ENCODE measurements around the gene XCL2. TPM values are rescaled to one million over a fixed set of nuclear protein-coding genes. Genes with fewer than 3 reads are reported as not detected.

Gene XCL2
- total RNA-seq, 1 experiment from 2014 or later: not detected

DNA sequence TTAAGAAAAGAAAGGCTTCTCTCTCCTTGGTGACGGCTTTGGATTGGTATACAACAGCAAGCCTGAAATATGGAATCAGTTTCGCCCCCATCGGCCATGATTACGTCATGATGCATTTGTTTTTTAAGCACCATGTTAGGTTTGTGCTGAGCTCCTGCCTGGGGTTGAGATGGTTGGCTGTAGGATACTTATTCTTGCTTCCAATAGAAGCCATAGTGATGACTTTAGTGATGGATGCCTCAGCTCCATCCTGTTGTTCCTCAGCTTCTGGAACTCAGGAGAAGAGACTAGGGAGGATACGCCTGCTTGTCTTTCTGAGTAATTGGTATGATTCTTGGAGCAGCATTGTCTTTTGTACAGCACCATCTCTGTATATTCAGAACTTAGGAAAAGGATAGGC is 47.3 kb upstream of the XCL2 start:
- Histone ChIP-seq H3K4me3 (ENCODE audit: low read depth in 2 of 2, low read length in 2 of 2) (no peak overlapping the region), H3K27me3 (ENCODE audit: control insufficient read depth, insufficient read depth, low read length) (peaks cover 6% of the 10 kb centered on the region; the same call in 1 of the 2 replicates), H3K27ac (ENCODE audit: low read length) (no peak overlapping the region), H3K4me1 (ENCODE audit: control insufficient read depth, insufficient read depth, low read length) (no peaks in the 10 kb centered on the region), H3K36me3 (ENCODE audit: control insufficient read depth, insufficient read depth, low read length) (no peaks in the 10 kb centered on the region), H3K9me3 (ENCODE audit: control insufficient read depth, insufficient read depth, low read depth, low read length) (no peaks in the 10 kb centered on the region)
- no peak for DNase-seq (ENCODE audit: low read depth, low spot score)
- intact Hi-C loops (cut with micrococcal nuclease; ENCODE audit: unreplicated experiment) (no loop called here), in situ Hi-C loops (cut with HindIII; ENCODE audit: low pct_unique_long_range_greater_than_20kb, low sequenced_read_pairs) (no loop called here)
- no TSS peak for BruUV-seq (replicated peaks)
- CTCF ChIA-PET: no interaction called here
- TF ChIP-seq POLR2AphosphoS5 (IDR thresholded peaks at IDR 0.05; ENCODE audit: low read depth, low read length) (no peak), SIN3A (IDR thresholded peaks at IDR 0.05; ENCODE audit: borderline replicate concordance, insufficient read depth, low read depth, low read length) (no peak), TCF7L2 (IDR thresholded peaks at IDR 0.05; ENCODE audit: low read depth, low read length) (no peak)
- TF ChIP-seq, protein P1, sequence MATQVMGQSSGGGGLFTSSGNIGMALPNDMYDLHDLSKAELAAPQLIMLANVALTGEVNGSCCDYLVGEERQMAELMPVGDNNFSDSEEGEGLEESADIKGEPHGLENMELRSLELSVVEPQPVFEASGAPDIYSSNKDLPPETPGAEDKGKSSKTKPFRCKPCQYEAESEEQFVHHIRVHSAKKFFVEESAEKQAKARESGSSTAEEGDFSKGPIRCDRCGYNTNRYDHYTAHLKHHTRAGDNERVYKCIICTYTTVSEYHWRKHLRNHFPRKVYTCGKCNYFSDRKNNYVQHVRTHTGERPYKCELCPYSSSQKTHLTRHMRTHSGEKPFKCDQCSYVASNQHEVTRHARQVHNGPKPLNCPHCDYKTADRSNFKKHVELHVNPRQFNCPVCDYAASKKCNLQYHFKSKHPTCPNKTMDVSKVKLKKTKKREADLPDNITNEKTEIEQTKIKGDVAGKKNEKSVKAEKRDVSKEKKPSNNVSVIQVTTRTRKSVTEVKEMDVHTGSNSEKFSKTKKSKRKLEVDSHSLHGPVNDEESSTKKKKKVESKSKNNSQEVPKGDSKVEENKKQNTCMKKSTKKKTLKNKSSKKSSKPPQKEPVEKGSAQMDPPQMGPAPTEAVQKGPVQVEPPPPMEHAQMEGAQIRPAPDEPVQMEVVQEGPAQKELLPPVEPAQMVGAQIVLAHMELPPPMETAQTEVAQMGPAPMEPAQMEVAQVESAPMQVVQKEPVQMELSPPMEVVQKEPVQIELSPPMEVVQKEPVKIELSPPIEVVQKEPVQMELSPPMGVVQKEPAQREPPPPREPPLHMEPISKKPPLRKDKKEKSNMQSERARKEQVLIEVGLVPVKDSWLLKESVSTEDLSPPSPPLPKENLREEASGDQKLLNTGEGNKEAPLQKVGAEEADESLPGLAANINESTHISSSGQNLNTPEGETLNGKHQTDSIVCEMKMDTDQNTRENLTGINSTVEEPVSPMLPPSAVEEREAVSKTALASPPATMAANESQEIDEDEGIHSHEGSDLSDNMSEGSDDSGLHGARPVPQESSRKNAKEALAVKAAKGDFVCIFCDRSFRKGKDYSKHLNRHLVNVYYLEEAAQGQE (IDR thresholded peaks at IDR 0.05; ENCODE audit: insufficient read depth in 1 of 2, low read depth in 2 of 2, low read length in 1 of 2): no peak
- TF ChIP-seq, protein P2, sequence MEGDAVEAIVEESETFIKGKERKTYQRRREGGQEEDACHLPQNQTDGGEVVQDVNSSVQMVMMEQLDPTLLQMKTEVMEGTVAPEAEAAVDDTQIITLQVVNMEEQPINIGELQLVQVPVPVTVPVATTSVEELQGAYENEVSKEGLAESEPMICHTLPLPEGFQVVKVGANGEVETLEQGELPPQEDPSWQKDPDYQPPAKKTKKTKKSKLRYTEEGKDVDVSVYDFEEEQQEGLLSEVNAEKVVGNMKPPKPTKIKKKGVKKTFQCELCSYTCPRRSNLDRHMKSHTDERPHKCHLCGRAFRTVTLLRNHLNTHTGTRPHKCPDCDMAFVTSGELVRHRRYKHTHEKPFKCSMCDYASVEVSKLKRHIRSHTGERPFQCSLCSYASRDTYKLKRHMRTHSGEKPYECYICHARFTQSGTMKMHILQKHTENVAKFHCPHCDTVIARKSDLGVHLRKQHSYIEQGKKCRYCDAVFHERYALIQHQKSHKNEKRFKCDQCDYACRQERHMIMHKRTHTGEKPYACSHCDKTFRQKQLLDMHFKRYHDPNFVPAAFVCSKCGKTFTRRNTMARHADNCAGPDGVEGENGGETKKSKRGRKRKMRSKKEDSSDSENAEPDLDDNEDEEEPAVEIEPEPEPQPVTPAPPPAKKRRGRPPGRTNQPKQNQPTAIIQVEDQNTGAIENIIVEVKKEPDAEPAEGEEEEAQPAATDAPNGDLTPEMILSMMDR (IDR thresholded peaks at IDR 0.05): no peak
- POLR2A ChIA-PET: no interaction called here
- ATAC-seq: no peak

DNA sequence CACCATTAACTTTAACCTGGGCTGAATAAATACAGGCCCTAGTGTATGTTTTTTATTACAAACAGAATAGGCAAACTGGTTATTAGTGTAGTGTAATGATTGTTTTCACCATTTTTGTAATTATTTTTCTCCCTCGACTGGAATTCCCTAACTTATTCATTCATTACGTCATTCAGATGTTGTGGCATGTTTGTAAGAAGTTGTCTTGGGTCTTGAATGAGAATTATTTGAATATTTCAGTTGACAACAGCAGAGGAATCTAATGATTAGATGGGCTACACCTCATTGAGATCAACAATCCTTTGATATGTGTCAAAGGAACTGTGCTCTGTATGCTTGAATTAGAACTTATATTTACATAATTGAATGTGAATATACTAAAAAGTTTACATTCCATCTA is 45.4 kb upstream of the XCL2 start:
- Histone ChIP-seq H3K4me1 (ENCODE audit: control insufficient read depth, insufficient read depth, low read length) (no peaks in the 10 kb centered on the region), H3K4me3 (ENCODE audit: low read depth in 2 of 2, low read length in 2 of 2) (no peak overlapping the region), H3K27me3 (ENCODE audit: control insufficient read depth, insufficient read depth, low read length) (peaks cover 6% of the 10 kb centered on the region; the same call in 1 of the 2 replicates), H3K9me3 (ENCODE audit: control insufficient read depth, insufficient read depth, low read depth, low read length) (no peaks in the 10 kb centered on the region), H3K36me3 (ENCODE audit: control insufficient read depth, insufficient read depth, low read length) (no peaks in the 10 kb centered on the region), H3K27ac (ENCODE audit: low read length) (no peak overlapping the region)
- TF ChIP-seq TCF7L2 (IDR thresholded peaks at IDR 0.05; ENCODE audit: low read depth, low read length) (no peak), SIN3A (IDR thresholded peaks at IDR 0.05; ENCODE audit: borderline replicate concordance, insufficient read depth, low read depth, low read length) (no peak), POLR2AphosphoS5 (IDR thresholded peaks at IDR 0.05; ENCODE audit: low read depth, low read length) (no peak)
- TF ChIP-seq, protein P1 (IDR thresholded peaks at IDR 0.05; ENCODE audit: insufficient read depth in 1 of 2, low read depth in 2 of 2, low read length in 1 of 2): no peak
- TF ChIP-seq, protein P2 (IDR thresholded peaks at IDR 0.05): no peak
- intact Hi-C loops (cut with micrococcal nuclease; ENCODE audit: unreplicated experiment) (no loop called here), in situ Hi-C loops (cut with HindIII; ENCODE audit: low pct_unique_long_range_greater_than_20kb, low sequenced_read_pairs) (no loop called here)
- DNase-seq (ENCODE audit: low read depth, low spot score) (no peak), ATAC-seq (no peak)
- POLR2A ChIA-PET: interaction anchor here (0.6 kb wide), 1 partner anchor 9 kb away, joined by 3 read pairs; no protein-coding TSS in a partner anchor
- CTCF ChIA-PET: no interaction called here
- BruUV-seq (replicated peaks): no TSS peak

Measured in Panc1 (cell line).